GM12801 (cell line): Measurements from ENCODE around the gene APOL1.

ENCODE experiments used
- CTCF ChIP-seq: IDR thresholded peaks from one replicate; pipeline ENCODE4 v1.5.1; 2011; ENCODE audit warnings: control low read depth; ENCODE audit not compliant: insufficient read length; ENCODE audit errors: extremely low read depth

The APOL1 gene

GRCh38 chr22:36279219-36279666 is 26.3 kb downstream of the APOL1 start:
- TF ChIP-seq CTCF = no peak

- no peak for TF ChIP-seq CTCF
Measured at GRCh38 chr22:36280379-36280778, 27.4 kb downstream of the APOL1 start.

GRCh38 chr22:36281781-36282327 is 28.9 kb downstream of the APOL1 start:
- no peak for TF ChIP-seq CTCF

GRCh38 chr22:36282328-36282831 is 29.4 kb downstream of the APOL1 start:
- no peak for TF ChIP-seq CTCF

- TF ChIP-seq CTCF = no peak
Measured at GRCh38 chr22:36284171-36284571, 31.2 kb downstream of the APOL1 start.

- no peak for TF ChIP-seq CTCF
Measured at GRCh38 chr22:36285017-36285416, 32.1 kb downstream of the APOL1 start.

- no peak for TF ChIP-seq CTCF
Measured at GRCh38 chr22:36285545-36285944, 32.6 kb downstream of the APOL1 start.
